Measurements from ENCODE around the gene RTKN2. TPM values are rescaled to one million over a fixed set of nuclear protein-coding genes. Genes with fewer than 3 reads are reported as not detected.

RTKN2 gene
- total and polyA plus RNA-seq, 2 of the 4 experiments (the other 2 are of a cell fraction) = 0.75 to 0.90 TPM

GRCh38 chr10:62252051-62252450, 16.6 kb downstream of the RTKN2 start:
- WGBS, 2 experiments (ENCODE audit: extremely low coverage in 2 of 2, insufficient read length in 1 of 2) = no CpG with 5 or more reads among the region's 1 CpG
- no TSS peak for BruUV-seq (replicated peaks)
- Histone ChIP-seq H3K56ac (ENCODE audit: extremely low read depth, insufficient read depth, low read length) (no peak overlapping the region), H3K27ac (ENCODE audit: insufficient read depth, low read length) (no peak overlapping the region), H4K91ac (ENCODE audit: insufficient read depth, low read depth, low read length) (no peak overlapping the region), H2AFZ (replicated peaks; ENCODE audit: low read length, poor library complexity) (no peak overlapping the region), H3K4me3 (ENCODE audit: insufficient read depth, low read depth, low read length) (no peak overlapping the region), H2BK15ac (ENCODE audit: low read depth, low read length) (no peak overlapping the region), H4K5ac (ENCODE audit: low read depth, low read length) (no peak overlapping the region), H3K4me2 (ENCODE audit: low read depth, low read length) (no peak overlapping the region), H2BK5ac (ENCODE audit: low read depth, low read length, poor library complexity, severe bottlenecking) (no peak overlapping the region), H3K14ac (replicated peaks; ENCODE audit: low read depth, low read length) (no peak overlapping the region), H3K4ac (ENCODE audit: low read depth, low read length) (no peak overlapping the region), H4K8ac (ENCODE audit: low read depth in 2 of 2, low read length in 2 of 2) (no peak overlapping the region), H3K27me3 (ENCODE audit: control insufficient read depth, insufficient read depth, low read length) (no peaks in the 10 kb centered on the region), H2BK20ac (ENCODE audit: low read depth, low read length) (no peak overlapping the region), H3K79me1 (ENCODE audit: low read depth in 1 of 2, low read length in 2 of 2) (peaks cover 6 to 9% of the 10 kb centered on the region in 2 experiments), H3K18ac (ENCODE audit: low read depth, low read length) (no peak overlapping the region), H3K36me3 (ENCODE audit: control insufficient read depth, insufficient read depth, low read length) (no peaks in the 10 kb centered on the region), H3K9me3 (ENCODE audit: control insufficient read depth, insufficient read depth, low read length) (no peaks in the 10 kb centered on the region), H3K4me1 (ENCODE audit: control insufficient read depth, insufficient read depth, low read length) (no peaks in the 10 kb centered on the region; the same call in 1 of the 2 replicates), H4K20me1 (ENCODE audit: insufficient read depth, low read length) (no peaks in the 10 kb centered on the region), H2BK120ac (ENCODE audit: low read depth, low read length) (no peak overlapping the region), H3K23ac (ENCODE audit: low read depth, low read length) (no peak overlapping the region), H2AK9ac (replicated peaks; ENCODE audit: low read depth, low read length, poor library complexity) (no peak overlapping the region), H2AK5ac (ENCODE audit: low read depth, low read length) (no peak overlapping the region), H3K9me1 (ENCODE audit: insufficient read depth, low read length) (peaks cover 4% of the 10 kb centered on the region; the same call in 1 of the 2 replicates), H3K9ac (ENCODE audit: low read depth, low read length) (no peak overlapping the region)
- TF ChIP-seq POLR2A (IDR thresholded peaks at IDR 0.05; ENCODE audit: low read depth, low read length) (no peak), MXI1 (IDR thresholded peaks at IDR 0.05; ENCODE audit: borderline replicate concordance, low read depth, low read length) (no peak), CEBPB (IDR thresholded peaks at IDR 0.05; ENCODE audit: low read depth, low read length) (no peak), MAZ (IDR thresholded peaks at IDR 0.05; ENCODE audit: borderline replicate concordance, low read depth, low read length) (no peak), FOS (IDR thresholded peaks at IDR 0.05; ENCODE audit: low read depth, low read length) (no peak), BHLHE40 (IDR thresholded peaks at IDR 0.05; ENCODE audit: low read depth, low read length) (no peak), RAD21 (IDR thresholded peaks at IDR 0.05; ENCODE audit: low read length) (no peak), SMC3 (IDR thresholded peaks at IDR 0.05; ENCODE audit: low read depth, low read length) (no peak), NFE2L2 (IDR thresholded peaks at IDR 0.05; ENCODE audit: low read depth, low read length) (no peak), CHD1 (IDR thresholded peaks at IDR 0.05; ENCODE audit: low read depth, low read length) (no peak), RCOR1 (IDR thresholded peaks at IDR 0.05; ENCODE audit: insufficient replicate concordance, low read length) (no peak), RFX5 (IDR thresholded peaks at IDR 0.05; ENCODE audit: low read depth, low read length) (no peak)
- TF ChIP-seq, protein P1, sequence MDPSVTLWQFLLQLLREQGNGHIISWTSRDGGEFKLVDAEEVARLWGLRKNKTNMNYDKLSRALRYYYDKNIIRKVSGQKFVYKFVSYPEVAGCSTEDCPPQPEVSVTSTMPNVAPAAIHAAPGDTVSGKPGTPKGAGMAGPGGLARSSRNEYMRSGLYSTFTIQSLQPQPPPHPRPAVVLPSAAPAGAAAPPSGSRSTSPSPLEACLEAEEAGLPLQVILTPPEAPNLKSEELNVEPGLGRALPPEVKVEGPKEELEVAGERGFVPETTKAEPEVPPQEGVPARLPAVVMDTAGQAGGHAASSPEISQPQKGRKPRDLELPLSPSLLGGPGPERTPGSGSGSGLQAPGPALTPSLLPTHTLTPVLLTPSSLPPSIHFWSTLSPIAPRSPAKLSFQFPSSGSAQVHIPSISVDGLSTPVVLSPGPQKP (IDR thresholded peaks at IDR 0.05; ENCODE audit: borderline replicate concordance, low read depth, low read length) = no peak
- TF ChIP-seq, protein P2, sequence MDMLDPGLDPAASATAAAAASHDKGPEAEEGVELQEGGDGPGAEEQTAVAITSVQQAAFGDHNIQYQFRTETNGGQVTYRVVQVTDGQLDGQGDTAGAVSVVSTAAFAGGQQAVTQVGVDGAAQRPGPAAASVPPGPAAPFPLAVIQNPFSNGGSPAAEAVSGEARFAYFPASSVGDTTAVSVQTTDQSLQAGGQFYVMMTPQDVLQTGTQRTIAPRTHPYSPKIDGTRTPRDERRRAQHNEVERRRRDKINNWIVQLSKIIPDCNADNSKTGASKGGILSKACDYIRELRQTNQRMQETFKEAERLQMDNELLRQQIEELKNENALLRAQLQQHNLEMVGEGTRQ (IDR thresholded peaks at IDR 0.05; ENCODE audit: low read depth, low read length) = no peak
- ChIA-PET POLR2A (ENCODE audit: unreplicated experiment) (no interaction called here), CTCF (no interaction called here)
- no peak for DNase-seq
- ATAC-seq (ENCODE audit: low read depth) = no peak
- intact Hi-C loops (cut with micrococcal nuclease) = no loop called here
- in situ Hi-C loops (cut with MboI; ENCODE audit: low sequenced_read_pairs) = loop anchor here (25.0 kb wide), 1 partner anchor 560 kb away; the partner anchor contains the start of genes ADO and EGR2
- dilution Hi-C loops (cut with HindIII; ENCODE audit: low sequenced_read_pairs, unreplicated experiment) = no loop called here

All from IMR-90 (cell line).